DND-41 (cell line): ENCODE measurements around the gene KCNAB2.

Experiments used
- CTCF ChIP-seq: IDR thresholded peaks from 2 replicates; pipeline ENCODE4 v1.5.1; 2012; ENCODE audit warnings: borderline replicate concordance, low read length, moderate library complexity, mild to moderate bottlenecking; ENCODE audit not compliant: poor library complexity, severe bottlenecking; ENCODE audit errors: extremely low read depth
- EZH2 ChIP-seq: IDR thresholded peaks from 3 replicates; pipeline ENCODE4 v1.6.1; 2012; ENCODE audit warnings: borderline replicate concordance, low read depth, mild to moderate bottlenecking, moderate library complexity, low read length, inconsistent platforms; ENCODE audit not compliant: severe bottlenecking

- no peak for TF ChIP-seq CTCF
- TF ChIP-seq EZH2 = no peak
Observed at GRCh38 chr1:6033124-6033523, 12.6 kb upstream of the KCNAB2 start.
